GM19397 (cell line): ENCODE results near the gene DIRAS3.
"Not testable (repeated sequence)": the region's sequence is repeated elsewhere in the genome, so short reads cannot be mapped to it uniquely, and the experiment has no call there.

Experiments
- ATAC-seq: cut with Tn5 transposase; IDR thresholded peaks from one replicate; pipeline ENCODE4 v1.9.1; 2021; ENCODE audit warnings: mild to moderate bottlenecking, moderate library complexity; ENCODE audit not compliant: unreplicated experiment

DIRAS3 gene

GRCh38 chr1:68024635-68025338 is 25.6 kb downstream of the DIRAS3 start:
- ATAC-seq, result no peak

GRCh38 chr1:68016381-68016780 is 34.0 kb downstream of the DIRAS3 start:
- no peak for ATAC-seq

- no peak for ATAC-seq
These were observed 34.5 kb downstream of the DIRAS3 start for GRCh38 chr1:68015971-68016370.

- ATAC-seq, result no peak
These were observed 35.1 kb downstream of the DIRAS3 start for GRCh38 chr1:68015369-68015768.

GRCh38 chr1:68013351-68013750 is 37.1 kb downstream of the DIRAS3 start:
- no peak for ATAC-seq

GRCh38 chr1:68011657-68012375 is 38.6 kb downstream of the DIRAS3 start:
- ATAC-seq, result no peak

GRCh38 chr1:68010543-68010942 is 39.9 kb downstream of the DIRAS3 start:
- ATAC-seq, result no peak

GRCh38 chr1:68010090-68010489 is 40.3 kb downstream of the DIRAS3 start:
- no peak for ATAC-seq

- not testable (repeated sequence) for ATAC-seq
These were observed 46.8 kb downstream of the DIRAS3 start for GRCh38 chr1:68003626-68004025.

- ATAC-seq, result no peak
These were observed 50.2 kb downstream of the DIRAS3 start for GRCh38 chr1:68000191-68000590.

GRCh38 chr1:67997746-67998145 is 52.7 kb downstream of the DIRAS3 start:
- ATAC-seq, result no peak
